Loucy (cell line): ENCODE data around the gene GPATCH4.

Source experiments
- H2AFZ ChIP-seq: fragments of 200-600 bp; sonication (generic); 2 replicates; pipeline ENCODE4 v1.6.0; 2016; ENCODE audit warnings: antibody characterized with exemption, mild to moderate bottlenecking, low read length, moderate library complexity
- H3F3A ChIP-seq: fragments of 200-600 bp; 2 replicates; pipeline ENCODE4 v1.6.0; 2016; ENCODE audit warnings: antibody characterized with exemption, low read depth, mild to moderate bottlenecking
- H3K27me3 ChIP-seq: fragments of 200-600 bp; sonication (generic); 2 replicates; pipeline ENCODE4 v1.6.1; 2014; ENCODE audit warnings: low read length, mild to moderate bottlenecking; ENCODE audit not compliant: insufficient read depth, poor library complexity, severe bottlenecking
- H3K36me3 ChIP-seq: fragments of 200-600 bp; sonication (generic); 2 replicates; pipeline ENCODE4 v1.6.1; 2016; ENCODE audit warnings: low read length; ENCODE audit not compliant: insufficient read depth
- H3K4me1 ChIP-seq: fragments of 200-600 bp; sonication (generic); 2 replicates; pipeline ENCODE4 v1.5.1; 2014; ENCODE audit warnings: low read length, mild to moderate bottlenecking; ENCODE audit not compliant: insufficient read depth, poor library complexity, severe bottlenecking
- H3K4me2 ChIP-seq: fragments of 200-600 bp; sonication (generic); 2 replicates; pipeline ENCODE4 v1.6.0; 2014; ENCODE audit warnings: antibody characterized with exemption, low read length, low read depth, mild to moderate bottlenecking; ENCODE audit not compliant: poor library complexity, severe bottlenecking
- H3K4me3 ChIP-seq: fragments of 200-600 bp; sonication (generic); 2 replicates; pipeline ENCODE4 v1.5.1; 2014; ENCODE audit warnings: low read length, mild to moderate bottlenecking, mixed read lengths; ENCODE audit not compliant: poor library complexity, severe bottlenecking
- H3K79me2 ChIP-seq: fragments of 200-600 bp; sonication (generic); 2 replicates; pipeline ENCODE4 v1.6.1; 2014; ENCODE audit warnings: low read length; ENCODE audit not compliant: insufficient read depth
- H3K9ac ChIP-seq: fragments of 200-600 bp; sonication (generic); 2 replicates; pipeline ENCODE4 v1.6.0; 2014; ENCODE audit warnings: mild to moderate bottlenecking, low read depth, low read length, moderate library complexity; ENCODE audit not compliant: poor library complexity, severe bottlenecking
- H3K9me2 ChIP-seq: fragments of 200-600 bp; sonication (generic); replicated peaks from 2 replicates; pipeline ENCODE4 v1.6.1; 2016; ENCODE audit warnings: low read depth, low read length, mixed read lengths
- H3K9me3 ChIP-seq: fragments of 200-600 bp; sonication (generic); 2 replicates; pipeline ENCODE4 v1.6.1; 2014; ENCODE audit warnings: mild to moderate bottlenecking, antibody characterized with exemption, low read length, low read depth; ENCODE audit not compliant: insufficient read depth
- H4K20me1 ChIP-seq: fragments of 200-600 bp; sonication (generic); 2 replicates; pipeline ENCODE4 v1.6.0; 2014; ENCODE audit warnings: antibody characterized with exemption, low read length, mild to moderate bottlenecking; ENCODE audit not compliant: insufficient read depth, poor library complexity, severe bottlenecking
- EZH2phosphoT487 ChIP-seq: fragments of 200-600 bp; IDR thresholded peaks from 2 replicates; pipeline ENCODE4 v1.6.1; 2018; ENCODE audit warnings: antibody characterized with exemption, mild to moderate bottlenecking, moderate library complexity, borderline replicate concordance
- TF ChIP-seq, protein P1 (sequence below): fragments of 200-600 bp; sonication (generic); conservative IDR thresholded peaks from 2 replicates; pipeline ENCODE4 v1.5.1; 2014; ENCODE audit warnings: mild to moderate bottlenecking, antibody characterized with exemption, low read length

The GPATCH4 gene

GRCh38 chr1:156583821-156584622 is 17.3 kb downstream of the GPATCH4 start:
- Histone ChIP-seq H2AFZ (peak overlapping the region; percentile 70), H3K27me3 (no peaks in the 10 kb centered on the region), H3F3A (no peaks in the 10 kb centered on the region), H3K4me3 (no peak overlapping the region), H4K20me1 (no peaks in the 10 kb centered on the region), H3K9me3 (no peaks in the 10 kb centered on the region), H3K9me2 (no peaks in the 10 kb centered on the region), H3K9ac (peak overlapping the region; percentile 69), H3K4me1 (no peaks in the 10 kb centered on the region), H3K36me3 (no peaks in the 10 kb centered on the region), H3K4me2 (peak overlapping the region; percentile 41), H3K79me2 (no peaks in the 10 kb centered on the region)
- TF ChIP-seq, protein P1, sequence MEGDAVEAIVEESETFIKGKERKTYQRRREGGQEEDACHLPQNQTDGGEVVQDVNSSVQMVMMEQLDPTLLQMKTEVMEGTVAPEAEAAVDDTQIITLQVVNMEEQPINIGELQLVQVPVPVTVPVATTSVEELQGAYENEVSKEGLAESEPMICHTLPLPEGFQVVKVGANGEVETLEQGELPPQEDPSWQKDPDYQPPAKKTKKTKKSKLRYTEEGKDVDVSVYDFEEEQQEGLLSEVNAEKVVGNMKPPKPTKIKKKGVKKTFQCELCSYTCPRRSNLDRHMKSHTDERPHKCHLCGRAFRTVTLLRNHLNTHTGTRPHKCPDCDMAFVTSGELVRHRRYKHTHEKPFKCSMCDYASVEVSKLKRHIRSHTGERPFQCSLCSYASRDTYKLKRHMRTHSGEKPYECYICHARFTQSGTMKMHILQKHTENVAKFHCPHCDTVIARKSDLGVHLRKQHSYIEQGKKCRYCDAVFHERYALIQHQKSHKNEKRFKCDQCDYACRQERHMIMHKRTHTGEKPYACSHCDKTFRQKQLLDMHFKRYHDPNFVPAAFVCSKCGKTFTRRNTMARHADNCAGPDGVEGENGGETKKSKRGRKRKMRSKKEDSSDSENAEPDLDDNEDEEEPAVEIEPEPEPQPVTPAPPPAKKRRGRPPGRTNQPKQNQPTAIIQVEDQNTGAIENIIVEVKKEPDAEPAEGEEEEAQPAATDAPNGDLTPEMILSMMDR, result peak; percentile 68
- TF ChIP-seq EZH2phosphoT487, result no peak

- no peak overlapping the region; the same call in 1 of the 2 replicates for H2AFZ ChIP-seq
- no peaks in the 10 kb centered on the region for H3K27me3 ChIP-seq
- no peaks in the 10 kb centered on the region for H3F3A ChIP-seq
- H3K9ac ChIP-seq, result peak overlapping the region; percentile 69
- H3K36me3 ChIP-seq, result no peaks in the 10 kb centered on the region
- H3K4me3 ChIP-seq, result peak overlapping the region; percentile 61
- no peaks in the 10 kb centered on the region for H3K9me3 ChIP-seq
- H3K4me2 ChIP-seq, result peak overlapping the region; percentile 12
- no peaks in the 10 kb centered on the region for H3K4me1 ChIP-seq
- no peaks in the 10 kb centered on the region for H4K20me1 ChIP-seq
- no peaks in the 10 kb centered on the region for H3K79me2 ChIP-seq
- TF ChIP-seq, protein P1, result no peak
- TF ChIP-seq EZH2phosphoT487, result no peak
- H3K9me2 ChIP-seq, result no peaks in the 10 kb centered on the region
Observed at GRCh38 chr1:156582388-156583017, 18.8 kb downstream of the GPATCH4 start.

DNA sequence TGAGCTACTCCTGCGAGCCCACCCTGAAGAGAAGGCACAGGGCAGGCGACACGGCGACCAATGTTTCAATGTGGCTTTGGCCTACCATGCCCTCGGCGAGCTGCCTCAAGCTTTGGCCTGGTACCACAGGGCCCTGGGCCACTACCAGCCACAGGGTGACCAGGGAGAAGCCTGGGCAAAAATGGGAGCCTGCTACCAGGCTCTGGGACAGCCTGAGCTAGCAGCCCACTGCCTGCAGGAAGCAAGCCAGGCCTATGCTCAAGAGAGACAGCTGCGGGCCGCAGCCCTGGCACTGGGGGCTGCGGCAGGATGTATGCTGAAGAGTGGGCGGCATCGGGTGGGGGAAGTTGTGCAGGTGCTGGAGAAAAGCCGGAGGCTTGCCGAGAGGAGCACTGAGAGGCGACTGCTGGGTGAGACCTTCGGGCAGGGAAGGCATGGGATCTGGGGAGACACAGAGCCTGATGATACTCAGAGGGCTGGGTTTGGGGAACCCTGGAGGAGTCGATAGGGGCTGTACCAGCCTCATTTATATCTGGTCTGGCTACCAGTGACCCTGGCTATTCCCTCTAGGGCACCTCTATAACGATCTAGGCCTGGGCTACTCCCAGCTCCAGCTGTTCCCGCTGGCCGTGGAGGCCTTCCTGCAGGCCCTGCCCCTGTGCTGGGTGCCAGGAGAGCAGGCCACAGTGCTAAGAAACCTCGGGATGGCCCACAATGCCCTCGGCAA is 19.5 kb downstream of the GPATCH4 start:
- no peaks in the 10 kb centered on the region for H3K36me3 ChIP-seq
- H3F3A ChIP-seq, result no peaks in the 10 kb centered on the region
- peak overlapping the region; percentile 12 for H3K4me2 ChIP-seq
- no peak overlapping the region; the same call in 1 of the 2 replicates for H2AFZ ChIP-seq
- no peaks in the 10 kb centered on the region for H3K9me3 ChIP-seq
- H3K79me2 ChIP-seq, result no peaks in the 10 kb centered on the region
- peak overlapping the region; percentile 61 for H3K4me3 ChIP-seq
- peak overlapping the region; percentile 69 for H3K9ac ChIP-seq
- TF ChIP-seq, protein P1, result no peak
- no peak for TF ChIP-seq EZH2phosphoT487
- H3K27me3 ChIP-seq, result no peaks in the 10 kb centered on the region
- H3K9me2 ChIP-seq, result no peaks in the 10 kb centered on the region
- no peaks in the 10 kb centered on the region for H3K4me1 ChIP-seq
- no peaks in the 10 kb centered on the region for H4K20me1 ChIP-seq
